IMR-90 (cell line): Measurements from ENCODE around the gene BSCL2. TPM values are rescaled to one million over a fixed set of nuclear protein-coding genes. Genes with fewer than 3 reads are reported as not detected.
A peak's percentile ranks its signal among the peaks of the same experiment; 100 is the strongest.

Experiments
- ATAC-seq: fragments of 200-7000 bp; cut with Tn5 transposase; 2 replicates; pipeline ENCODE4 v1.9.1; 2020; ENCODE audit warnings: low read depth, mild to moderate bottlenecking, moderate library complexity
- BruUV-seq: library from RNA; stranded (reverse); fragments of 400-500 nt; replicated peaks from 2 replicates; lab custom pipeline; 2021; lab: Mats Ljungman, UMichigan
- CTCF ChIA-PET: fragments of 300-600 bp; formaldehyde crosslinking; extraction: SDS; loops from one replicate; lab custom pipeline; 2021; ENCODE audit warnings: antibody characterized with exemption; lab: Yijun Ruan, JAX
- POLR2A ChIA-PET: fragments of 300-600 bp; sonication (Branson Sonifier 250); formaldehyde crosslinking; loops from one replicate; lab custom pipeline; 2022; ENCODE audit warnings: antibody characterized with exemption; ENCODE audit not compliant: unreplicated experiment; lab: Charles Lee
- DNase-seq: peaks from one replicate; pipeline ENCODE4 v3.0.0; 2013
- H2AFZ ChIP-seq: replicated peaks from 2 replicates; pipeline ENCODE3; 2013; ENCODE audit warnings: low read length, mild to moderate bottlenecking; ENCODE audit not compliant: poor library complexity
- H2AK5ac ChIP-seq: 2 replicates; pipeline ENCODE4 v1.6.1; 2013; ENCODE audit warnings: low read depth, low read length, inconsistent platforms
- H2AK9ac ChIP-seq: replicated peaks from 2 replicates; pipeline ENCODE3; 2013; ENCODE audit warnings: mild to moderate bottlenecking, low read depth, low read length, moderate library complexity; ENCODE audit not compliant: poor library complexity
- H2BK120ac ChIP-seq: 2 replicates; pipeline ENCODE4 v1.6.1; 2013; ENCODE audit warnings: low read depth, low read length, inconsistent platforms
- H2BK15ac ChIP-seq: 3 replicates; pipeline ENCODE4 v1.6.1; 2013; ENCODE audit warnings: low read depth, low read length, inconsistent platforms
- H2BK20ac ChIP-seq: 2 replicates; pipeline ENCODE4 v1.6.1; 2013; ENCODE audit warnings: low read depth, mild to moderate bottlenecking, inconsistent platforms, low read length, moderate library complexity
- H2BK5ac ChIP-seq: 2 replicates; pipeline ENCODE4 v1.6.1; 2013; ENCODE audit warnings: mild to moderate bottlenecking, low read depth, low read length, inconsistent platforms; ENCODE audit not compliant: poor library complexity, severe bottlenecking
- H3K14ac ChIP-seq: replicated peaks from 2 replicates; pipeline ENCODE4 v1.6.1; 2013; ENCODE audit warnings: low read depth, low read length, inconsistent platforms
- H3K18ac ChIP-seq: 2 replicates; pipeline ENCODE4 v1.6.1; 2013; ENCODE audit warnings: low read depth, low read length, control low read depth
- H3K23ac ChIP-seq: 2 replicates; pipeline ENCODE4 v1.6.1; 2013; ENCODE audit warnings: low read depth, low read length, inconsistent platforms
- H3K27ac ChIP-seq: 2 replicates; pipeline ENCODE4 v1.5.1; 2013; ENCODE audit warnings: mild to moderate bottlenecking, control low read depth, low read length; ENCODE audit not compliant: insufficient read depth
- H3K27me3 ChIP-seq: 2 replicates; pipeline ENCODE4 v1.6.1; 2013; ENCODE audit warnings: low read length; ENCODE audit not compliant: control insufficient read depth, insufficient read depth
- H3K36me3 ChIP-seq: 2 replicates; pipeline ENCODE4 v1.6.1; 2013; ENCODE audit warnings: low read length, mixed read lengths; ENCODE audit not compliant: control insufficient read depth, insufficient read depth
- H3K4ac ChIP-seq: 2 replicates; pipeline ENCODE4 v1.6.1; 2013; ENCODE audit warnings: low read depth, low read length, inconsistent platforms
- H3K4me1 ChIP-seq: 2 replicates; pipeline ENCODE4 v1.6.1; 2013; ENCODE audit warnings: low read length, mixed read lengths; ENCODE audit not compliant: control insufficient read depth, insufficient read depth
- H3K4me2 ChIP-seq: 2 replicates; pipeline ENCODE4 v1.6.1; 2013; ENCODE audit warnings: low read depth, mild to moderate bottlenecking, control low read depth, low read length, moderate library complexity
- H3K4me3 ChIP-seq: 2 replicates; pipeline ENCODE4 v1.5.1; 2013; ENCODE audit warnings: low read depth, mild to moderate bottlenecking, control low read depth, low read length, moderate library complexity; ENCODE audit not compliant: insufficient read depth
- H3K56ac ChIP-seq: 2 replicates; pipeline ENCODE4 v1.6.1; 2013; ENCODE audit warnings: low read length, inconsistent platforms; ENCODE audit not compliant: insufficient read depth; ENCODE audit errors: extremely low read depth
- H3K79me1 ChIP-seq, 2 experiments: 2 replicates each; pipeline ENCODE4 v1.6.1; 2013; ENCODE audit warnings: low read length in 2 of 2, inconsistent platforms in 1 of 2, low read depth in 1 of 2
- H3K9ac ChIP-seq: 2 replicates; pipeline ENCODE4 v1.6.1; 2013; ENCODE audit warnings: low read depth, low read length, control low read depth
- H3K9me1 ChIP-seq: 2 replicates; pipeline ENCODE4 v1.6.1; 2013; ENCODE audit warnings: low read length, inconsistent platforms; ENCODE audit not compliant: insufficient read depth
- H3K9me3 ChIP-seq: 2 replicates; pipeline ENCODE4 v1.6.1; 2013; ENCODE audit warnings: low read length; ENCODE audit not compliant: control insufficient read depth, insufficient read depth
- H4K20me1 ChIP-seq: 2 replicates; pipeline ENCODE4 v1.6.1; 2013; ENCODE audit warnings: low read length, inconsistent platforms; ENCODE audit not compliant: insufficient read depth
- H4K5ac ChIP-seq: 2 replicates; pipeline ENCODE4 v1.6.1; 2013; ENCODE audit warnings: mild to moderate bottlenecking, low read depth, low read length, control low read depth
- H4K8ac ChIP-seq, 2 experiments: 2 replicates each; pipeline ENCODE4 v1.6.1; 2013; ENCODE audit warnings: low read depth in 2 of 2, low read length in 2 of 2, control low read depth in 1 of 2, inconsistent platforms in 1 of 2
- H4K91ac ChIP-seq: 2 replicates; pipeline ENCODE4 v1.6.1; 2013; ENCODE audit warnings: low read depth, low read length, inconsistent platforms; ENCODE audit not compliant: insufficient read depth
- FOS ChIP-seq: fragments of 150-350 bp; IDR thresholded peaks from 2 replicates; pipeline ENCODE4 v1.6.1; 2016; ENCODE audit warnings: low read depth, low read length
- RCOR1 ChIP-seq: IDR thresholded peaks from 2 replicates; pipeline ENCODE4 v1.6.1; 2012; ENCODE audit warnings: mild to moderate bottlenecking, low read length, improper control_type of control experiment; ENCODE audit not compliant: insufficient replicate concordance
- RFX5 ChIP-seq: IDR thresholded peaks from 2 replicates; pipeline ENCODE4 v1.8.0; 2012; ENCODE audit warnings: low read depth, mild to moderate bottlenecking, low read length, moderate library complexity
- SMC3 ChIP-seq: fragments of 150-350 bp; IDR thresholded peaks from 2 replicates; pipeline ENCODE4 v1.6.1; 2016; ENCODE audit warnings: low read depth, mild to moderate bottlenecking, antibody characterized with exemption, low read length, moderate library complexity
- WGBS, 2 experiments: methylation state at CpG; one replicate each; pipeline versions ENCODE4 v1.1.5 to v1.1.7; 2013; ENCODE audit warnings: missing lambda C conversion rate in 2 of 2; ENCODE audit not compliant: insufficient read length in 1 of 2; ENCODE audit errors: extremely low coverage in 2 of 2; 5-methylcytosine and 5-hydroxymethylcytosine counted together
- dilution Hi-C: fragments of 300-500 bp; cut with HindIII; formaldehyde crosslinking; loops from one replicate; pipeline ENCODE4 v1.14.3; 2018; ENCODE audit warnings: low sequenced_read_pairs; ENCODE audit not compliant: unreplicated experiment
- in situ Hi-C: fragments of 300-500 bp; cut with MboI; formaldehyde crosslinking; loops from 3 replicates; pipeline ENCODE4 v1.14.3; 2019; ENCODE audit warnings: low sequenced_read_pairs, inconsistent platforms, mixed read lengths
- intact Hi-C: fragments of 100-400 bp; cut with micrococcal nuclease; formaldehyde crosslinking; loops from 2 replicates; pipeline ENCODE4 v1.10.0; 2022
- polyA plus RNA-seq, 3 experiments: library from polyadenylated mRNA; depleted of rRNA; stranded (reverse); fragments of >200 nt; gene quantifications; 2 replicates each; pipeline ENCODE4 v1.2.3, GENCODE V29; 2012; ENCODE audit warnings: low replicate concordance in 1 of 3
- total RNA-seq: library from RNA; depleted of rRNA; stranded (reverse); fragments of >200 nt; gene quantifications from 2 replicates; pipeline ENCODE4 v1.2.3, GENCODE V29; 2012

BSCL2 gene
- total and polyA plus RNA-seq, 2 of the 4 experiments (the other 2 are of a cell fraction): 26.2 to 47.1 TPM

GRCh38 chr11:62713343-62713742 lies 6.1 kb upstream of the BSCL2 start:
- WGBS, 2 experiments: no CpG with 5 or more reads among the region's 2 CpGs
- no peak overlapping the region for H3K23ac ChIP-seq

More at GRCh38 chr11:62713343-62713742, 6.1 kb upstream of the BSCL2 start:
- intact Hi-C loops (no loop called here), dilution Hi-C loops (no loop called here), in situ Hi-C loops (no loop called here)
- H2AFZ ChIP-seq: no peak overlapping the region
- H3K9ac ChIP-seq: no peak overlapping the region
- no peak for TF ChIP-seq SMC3
- no peak for TF ChIP-seq RFX5
- no peak for TF ChIP-seq RCOR1
- TF ChIP-seq FOS: no peak
- no peak overlapping the region for H2BK5ac ChIP-seq
- peaks cover 8% of the 10 kb centered on the region for H3K9me1 ChIP-seq
- no peak overlapping the region for H4K5ac ChIP-seq
- H2AK9ac ChIP-seq: no peak overlapping the region
- CTCF ChIA-PET: no interaction called here
- no peak for ATAC-seq
- H2BK15ac ChIP-seq: no peak overlapping the region
- no peak overlapping the region for H3K4me3 ChIP-seq
- POLR2A ChIA-PET: no interaction called here
- H3K14ac ChIP-seq: no peak overlapping the region
- no TSS peak for BruUV-seq
- H3K56ac ChIP-seq: no peak overlapping the region
- no peak overlapping the region for H3K18ac ChIP-seq
- H4K91ac ChIP-seq: no peak overlapping the region
- no peaks in the 10 kb centered on the region for H4K20me1 ChIP-seq
- H3K36me3 ChIP-seq: peaks cover 55% of the 10 kb centered on the region
- peaks cover 24 to 62% of the 10 kb centered on the region in 2 experiments for H3K79me1 ChIP-seq
- H3K9me3 ChIP-seq: no peaks in the 10 kb centered on the region
- peaks cover 12% of the 10 kb centered on the region for H3K4me1 ChIP-seq
- no peak overlapping the region for H2AK5ac ChIP-seq
- no peak overlapping the region for H3K4me2 ChIP-seq
- no peak overlapping the region for H3K4ac ChIP-seq
- DNase-seq: no peak
- H4K8ac ChIP-seq: no peak overlapping the region
- no peak overlapping the region for H2BK20ac ChIP-seq
- H3K27me3 ChIP-seq: no peaks in the 10 kb centered on the region
- peak overlapping the region; percentile 2; the same call in 1 of the 2 replicates for H3K27ac ChIP-seq
- no peak overlapping the region for H2BK120ac ChIP-seq
